Upper lobe of left lung (tissue), 4 donors: ENCODE data around the gene FAM120B.

Experiments
- CTCF ChIP-seq, 6 experiments: fragments of 450-650 bp in 4 of 6; fragments of 200-600 bp in 2 of 6; sonication (generic) in 2 of 6; IDR thresholded peaks; one replicate each; pipeline ENCODE4 v1.5.1; 2016 to 2019; ENCODE audit warnings: antibody characterized with exemption in 6 of 6
- EP300 ChIP-seq, 4 donors: sonication (generic); formaldehyde crosslinking; IDR thresholded peaks; one replicate each; pipeline ENCODE4 v1.5.1; 2017; ENCODE audit warnings: antibody characterized with exemption in 4 of 4, control low read depth in 2 of 4
- POLR2A ChIP-seq, 4 donors: fragments of 450-650 bp; IDR thresholded peaks; one replicate each; pipeline ENCODE4 v1.5.1; 2016 to 2017; ENCODE audit warnings: antibody characterized with exemption in 4 of 4, mild to moderate bottlenecking in 2 of 4
- POLR2AphosphoS5 ChIP-seq, 2 donors: sonication (generic); formaldehyde crosslinking; IDR thresholded peaks; one replicate each; pipeline ENCODE4 v1.5.1; 2017; ENCODE audit warnings: antibody characterized with exemption in 2 of 2

GRCh38 chr6:170402318-170403040 is 95.9 kb downstream of the FAM120B start:
- TF ChIP-seq EP300 (IDR thresholded peaks at IDR 0.05) (no peak), CTCF (IDR thresholded peaks at IDR 0.05) (no peak), POLR2A (IDR thresholded peaks at IDR 0.05) (no peak), POLR2AphosphoS5 (IDR thresholded peaks at IDR 0.05) (no peak)
